HG02970 (cell line): ENCODE measurements around the gene GEN1.

Experiments used
- ATAC-seq: cut with Tn5 transposase; IDR thresholded peaks from one replicate; pipeline ENCODE4 v1.9.1; 2021; ENCODE audit warnings: mild to moderate bottlenecking, moderate library complexity, moderate number of reproducible peaks; ENCODE audit not compliant: unreplicated experiment, low FRiP score

Gene GEN1

DNA sequence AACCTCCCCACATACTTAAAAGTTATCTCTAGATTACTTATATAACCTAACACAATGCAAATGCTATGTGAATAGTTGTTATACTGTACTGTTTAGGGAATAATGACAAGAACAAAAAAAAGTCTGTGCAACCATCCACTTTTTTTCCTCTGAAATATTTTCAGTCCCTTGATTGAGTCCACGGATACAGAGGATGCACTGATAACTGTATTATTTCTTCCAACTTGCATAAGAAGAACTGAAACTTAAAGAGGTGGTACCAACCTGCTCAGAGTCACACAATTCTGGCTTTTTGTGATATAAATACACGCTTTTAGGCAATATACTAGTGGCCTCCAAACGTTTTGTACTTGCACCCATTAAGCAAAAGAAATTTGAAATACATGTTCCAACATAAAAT lies 1.7 kb upstream of the GEN1 start:
- no peak for ATAC-seq

DNA sequence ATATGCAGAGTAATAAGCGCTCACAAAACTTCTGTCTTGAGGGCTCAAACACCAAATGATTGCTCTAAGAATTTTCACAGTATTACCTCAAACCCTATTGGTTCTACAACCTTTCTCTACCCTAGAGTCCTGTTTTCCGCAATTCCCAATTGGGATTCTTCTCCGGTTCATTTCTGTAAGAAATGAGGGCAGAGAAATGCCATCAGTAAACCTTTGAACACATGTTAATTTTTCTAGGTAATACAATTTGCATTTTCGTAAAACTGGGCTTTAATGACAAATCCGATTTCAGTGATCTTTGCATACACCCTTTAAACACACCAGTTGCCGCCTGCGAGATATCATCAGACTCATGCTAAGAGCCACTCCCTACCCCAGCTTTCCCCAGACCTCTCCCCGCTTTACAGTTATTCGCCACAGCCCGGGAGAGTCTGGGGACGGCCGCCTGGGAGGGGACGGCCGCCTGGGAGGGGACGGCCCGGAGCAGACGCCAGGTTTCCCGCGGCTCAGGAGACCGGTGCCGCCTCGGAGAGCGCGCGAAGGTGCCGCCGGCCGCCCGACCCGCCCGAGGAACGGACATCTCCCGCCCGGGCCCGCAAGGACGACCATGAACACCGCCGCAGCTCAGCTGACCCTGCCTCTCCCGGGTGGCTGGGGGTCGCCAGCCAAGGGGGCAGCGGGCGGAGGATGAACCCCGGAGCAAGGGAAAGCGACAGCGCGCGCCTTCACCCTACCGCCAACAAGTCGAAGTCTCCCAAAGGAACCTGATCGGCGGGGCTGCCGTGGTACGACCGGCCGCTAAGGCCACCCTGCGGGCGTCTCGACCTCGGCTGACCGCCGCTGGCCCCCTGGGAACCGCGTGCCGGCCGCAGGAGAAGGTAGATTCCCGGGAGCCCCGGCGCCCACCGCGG lies 791 bp upstream of the GEN1 start:
- peak; percentile 39 for ATAC-seq

DNA sequence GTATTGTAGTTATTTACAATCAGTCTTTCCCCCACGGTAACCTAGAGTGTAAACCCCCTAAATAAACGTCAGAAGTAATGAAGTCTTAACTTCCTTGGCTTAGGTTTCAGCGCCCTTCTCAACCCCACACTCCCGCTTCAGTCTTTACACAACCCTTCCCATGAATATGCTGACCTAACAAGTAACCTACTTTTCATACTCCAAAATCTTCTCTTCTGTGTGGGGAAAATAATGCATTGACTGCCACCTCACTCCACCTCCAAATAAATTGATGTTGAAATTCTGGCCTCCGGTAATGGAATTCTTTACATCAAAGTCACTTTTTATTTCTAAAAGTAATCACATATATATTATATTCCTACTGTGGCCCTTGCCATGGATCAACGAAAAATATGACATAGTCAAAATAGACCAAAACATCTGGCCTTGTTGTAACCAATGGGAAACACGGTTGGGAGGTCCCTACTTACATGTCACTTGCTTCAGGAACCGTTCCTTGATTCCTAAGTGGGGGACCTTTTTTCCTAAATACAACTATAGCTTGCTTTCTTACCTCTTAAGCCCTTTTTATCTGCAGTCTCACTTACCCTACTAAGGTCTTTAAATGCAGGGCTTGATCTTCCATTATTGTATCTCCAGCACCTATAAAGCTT lies 961 bp downstream of the GEN1 start:
- no peak for ATAC-seq

DNA sequence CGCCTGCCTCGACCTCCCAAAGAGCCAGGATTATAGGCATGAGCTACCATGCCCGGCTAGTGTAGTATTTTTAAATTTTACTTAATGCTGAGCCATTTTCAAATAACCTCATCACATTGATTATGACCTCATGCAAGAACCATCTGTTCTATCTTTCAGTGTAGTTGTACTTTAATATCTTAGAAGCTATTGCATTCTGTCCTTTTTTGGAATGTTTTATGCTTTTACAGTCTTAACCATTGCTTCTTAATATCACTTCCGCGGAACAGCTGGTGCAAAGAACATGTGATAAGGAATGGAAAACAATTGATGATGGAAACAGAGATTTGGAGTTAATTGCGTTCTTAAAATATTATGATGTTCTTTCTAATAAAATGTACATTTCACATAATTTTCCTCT lies 2.7 kb downstream of the GEN1 start:
- no peak for ATAC-seq

DNA sequence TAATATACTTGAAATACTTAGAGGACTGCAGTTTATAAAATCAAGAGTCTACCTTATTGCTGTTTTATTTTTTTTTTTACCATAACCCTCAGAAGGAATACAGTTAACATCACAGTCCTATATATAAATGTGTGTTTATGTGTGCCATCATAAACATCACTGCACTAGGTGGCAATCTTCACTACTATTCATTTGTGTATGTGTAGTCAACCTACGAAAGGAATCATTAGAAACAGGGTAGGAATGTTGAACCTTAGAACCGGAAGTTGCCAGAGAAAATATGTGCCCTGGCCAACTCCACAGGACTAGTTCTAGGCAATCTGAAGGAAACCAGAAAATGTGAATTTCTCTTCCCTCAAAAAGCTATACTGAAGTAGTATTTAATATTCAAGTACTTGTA lies 3.4 kb downstream of the GEN1 start:
- no peak for ATAC-seq

DNA sequence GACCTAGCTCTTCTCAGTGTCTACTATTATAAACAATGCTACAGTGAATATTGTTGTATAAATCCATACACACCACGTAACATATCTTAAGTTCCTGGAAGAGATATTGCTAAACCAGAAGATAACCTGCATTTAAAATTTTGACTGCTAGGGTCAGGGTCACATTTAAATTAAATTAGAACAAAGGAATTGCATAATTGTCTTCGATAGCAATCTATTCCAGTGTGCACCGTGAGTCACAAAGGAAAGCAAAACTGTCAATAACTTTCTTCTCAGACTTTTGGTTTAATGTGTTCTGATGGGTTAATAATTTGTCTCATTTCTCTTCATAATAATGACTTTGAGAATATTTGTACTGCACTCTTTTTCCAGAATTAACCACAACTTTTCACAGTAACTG lies 4.2 kb downstream of the GEN1 start:
- no peak for ATAC-seq

DNA sequence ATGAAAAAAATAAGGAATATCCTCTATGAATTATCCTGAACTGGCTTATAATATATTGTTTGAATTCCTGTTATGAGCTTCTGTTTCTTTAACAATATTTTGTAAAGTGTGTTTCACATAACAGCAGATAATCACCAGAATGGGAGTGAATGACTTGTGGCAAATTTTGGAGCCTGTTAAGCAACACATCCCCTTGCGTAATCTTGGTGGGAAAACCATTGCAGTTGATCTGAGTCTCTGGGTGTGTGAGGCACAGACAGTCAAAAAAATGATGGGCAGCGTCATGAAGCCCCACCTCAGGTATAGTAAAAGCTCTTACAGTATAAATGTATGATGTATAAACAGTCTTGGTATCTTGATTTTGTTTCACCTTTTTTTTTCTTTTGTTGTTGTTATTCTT lies 5.9 kb downstream of the GEN1 start:
- ATAC-seq: no peak

DNA sequence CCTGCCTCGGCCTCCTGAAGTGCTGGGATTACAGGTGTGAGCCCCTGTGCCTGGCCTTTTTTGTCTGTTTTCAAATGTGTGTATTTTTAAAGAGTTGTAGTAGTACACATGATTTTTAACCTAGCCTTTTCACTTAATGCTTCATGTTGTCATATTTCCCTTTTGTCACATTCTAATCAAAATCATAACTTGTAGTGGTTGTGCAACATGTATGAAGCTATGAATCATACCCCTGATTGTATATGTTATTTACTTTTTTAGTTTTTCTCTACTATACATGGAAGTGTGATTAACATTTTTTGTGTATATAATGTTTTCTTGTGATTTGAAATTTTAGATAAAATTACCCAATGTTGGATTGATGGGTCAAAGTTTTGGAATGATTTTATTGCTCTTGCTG lies 8.5 kb downstream of the GEN1 start:
- ATAC-seq: no peak

DNA sequence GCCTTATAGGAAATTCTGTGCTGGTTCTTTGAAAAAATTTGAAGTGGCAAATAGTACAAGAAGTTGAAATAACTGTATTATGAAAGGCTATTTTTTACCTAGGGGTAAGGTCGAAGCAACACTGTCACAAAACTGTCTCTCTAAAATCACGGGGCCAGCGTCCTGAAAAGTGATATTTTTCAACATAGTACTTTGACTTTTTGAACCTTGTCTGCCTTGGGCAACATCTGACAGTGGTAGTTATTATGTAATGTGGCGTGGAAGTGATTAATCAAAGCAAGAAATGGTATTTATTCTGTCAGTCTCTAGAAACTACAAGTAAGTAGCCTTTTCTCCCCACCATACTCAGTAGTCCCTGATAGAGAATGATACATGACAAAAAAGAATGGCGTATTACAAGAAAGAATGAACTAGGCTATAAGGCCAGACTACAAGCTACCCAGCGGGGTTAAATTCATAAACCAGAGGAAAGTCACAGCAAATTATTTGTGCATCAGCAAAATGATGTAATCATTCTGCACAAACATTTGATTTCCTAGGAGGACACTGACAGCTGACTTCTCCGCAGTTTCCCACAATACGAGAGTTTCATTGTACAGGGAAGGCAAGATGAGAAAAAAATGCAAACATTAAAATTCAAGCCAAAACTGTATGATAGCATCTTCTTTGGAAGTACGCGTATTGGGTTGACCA lies 9.8 kb downstream of the GEN1 start:
- ATAC-seq: no peak

DNA sequence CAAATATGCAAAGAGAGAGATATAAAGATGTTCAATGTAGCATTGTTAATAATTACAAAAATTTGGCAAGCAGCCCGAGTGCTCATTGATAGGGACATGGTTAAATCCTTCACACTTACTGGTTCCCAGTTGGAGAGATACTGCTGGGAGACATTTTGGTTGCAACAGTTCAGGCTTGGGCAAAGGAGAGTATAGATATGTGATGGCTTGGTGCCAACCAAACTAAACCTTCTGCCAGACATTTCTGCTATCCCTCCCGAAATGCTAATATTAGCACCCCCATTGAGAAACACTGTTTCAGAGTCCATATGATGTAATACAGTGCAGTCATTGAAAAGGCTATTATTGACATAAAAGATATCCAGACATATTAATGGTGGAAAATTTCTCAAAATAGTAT lies 11.5 kb downstream of the GEN1 start:
- ATAC-seq: no peak

DNA sequence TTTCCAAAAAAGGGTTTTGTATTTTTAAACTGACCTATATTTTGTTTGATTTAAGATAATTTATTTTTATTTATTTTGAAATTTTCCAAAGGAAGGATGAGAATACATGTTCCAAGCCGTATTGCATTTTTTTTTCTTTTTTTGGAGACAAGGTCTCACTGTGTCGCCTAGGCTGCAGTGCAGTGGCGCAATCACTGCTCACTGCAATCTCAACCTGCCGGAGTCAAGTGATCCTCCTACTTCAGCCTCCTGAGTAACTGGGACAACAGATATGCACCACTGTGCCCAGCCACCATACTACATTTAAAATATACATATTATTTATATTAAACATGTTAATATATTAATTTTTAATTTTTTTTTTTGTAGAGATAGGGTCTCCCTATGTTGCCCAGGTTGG lies 15.0 kb downstream of the GEN1 start:
- ATAC-seq: no peak

DNA sequence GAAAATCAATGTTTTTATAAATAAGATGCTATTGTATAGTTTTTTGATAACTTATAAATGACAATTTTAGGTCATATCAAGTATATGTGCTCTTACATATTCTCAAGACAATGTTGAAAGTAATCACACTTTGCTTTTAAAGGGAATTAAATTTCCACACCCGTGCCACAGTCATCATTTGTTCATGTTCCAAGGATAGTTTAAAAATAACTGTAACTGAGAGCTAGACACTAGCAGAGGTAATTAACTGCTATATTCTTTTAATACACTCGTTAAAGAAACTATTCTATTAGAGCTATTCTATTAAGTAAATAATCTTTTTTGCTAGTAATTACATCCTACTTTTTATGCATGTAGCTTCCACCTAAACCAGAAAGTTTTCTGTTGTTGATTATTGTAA lies 18.0 kb downstream of the GEN1 start:
- ATAC-seq: no peak

DNA sequence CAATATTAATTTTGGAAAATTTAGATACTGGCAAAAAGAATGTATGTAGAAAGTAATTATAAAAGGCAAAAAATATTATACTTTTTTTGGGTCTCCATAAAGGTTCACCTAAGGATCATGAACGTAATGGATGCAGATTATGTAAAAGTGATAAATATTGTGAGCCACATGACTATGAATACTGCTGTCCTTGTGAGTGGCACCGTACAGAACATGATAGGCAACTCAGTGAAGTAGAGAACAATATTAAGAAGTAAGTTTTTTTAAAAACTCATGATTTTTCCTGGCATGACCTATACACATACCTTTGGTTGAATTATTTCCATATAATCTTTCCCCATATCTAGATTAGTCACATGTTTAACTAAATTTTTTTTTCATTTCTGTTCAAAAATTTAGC lies 18.6 kb downstream of the GEN1 start:
- no peak for ATAC-seq

DNA sequence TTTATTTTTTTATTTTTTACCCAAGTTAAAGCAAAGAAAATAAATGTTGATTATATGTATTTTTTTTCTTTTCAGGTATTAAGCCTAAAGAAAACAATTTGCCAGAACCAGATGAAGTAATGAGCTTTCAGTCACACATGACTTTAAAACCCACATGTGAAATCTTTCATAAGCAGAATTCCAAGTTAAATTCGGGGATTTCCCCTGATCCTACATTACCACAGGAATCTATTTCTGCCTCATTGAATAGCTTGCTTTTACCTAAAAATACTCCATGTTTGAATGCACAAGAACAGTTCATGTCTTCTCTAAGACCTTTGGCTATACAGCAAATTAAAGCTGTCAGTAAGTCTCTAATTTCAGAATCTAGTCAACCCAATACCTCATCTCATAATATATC lies 26.6 kb downstream of the GEN1 start:
- ATAC-seq: no peak

DNA sequence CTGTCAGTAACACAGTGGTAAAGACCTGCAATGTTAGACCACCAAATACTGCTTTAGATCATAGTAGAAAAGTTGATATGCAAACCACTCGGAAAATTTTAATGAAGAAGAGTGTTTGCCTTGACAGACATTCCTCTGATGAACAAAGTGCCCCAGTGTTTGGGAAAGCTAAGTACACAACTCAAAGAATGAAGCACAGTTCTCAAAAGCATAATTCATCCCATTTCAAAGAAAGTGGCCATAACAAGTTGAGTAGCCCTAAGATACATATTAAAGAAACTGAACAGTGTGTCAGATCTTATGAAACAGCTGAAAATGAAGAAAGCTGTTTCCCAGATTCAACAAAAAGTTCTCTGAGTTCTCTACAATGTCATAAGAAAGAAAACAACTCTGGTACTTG lies 27.5 kb downstream of the GEN1 start:
- no peak for ATAC-seq

DNA sequence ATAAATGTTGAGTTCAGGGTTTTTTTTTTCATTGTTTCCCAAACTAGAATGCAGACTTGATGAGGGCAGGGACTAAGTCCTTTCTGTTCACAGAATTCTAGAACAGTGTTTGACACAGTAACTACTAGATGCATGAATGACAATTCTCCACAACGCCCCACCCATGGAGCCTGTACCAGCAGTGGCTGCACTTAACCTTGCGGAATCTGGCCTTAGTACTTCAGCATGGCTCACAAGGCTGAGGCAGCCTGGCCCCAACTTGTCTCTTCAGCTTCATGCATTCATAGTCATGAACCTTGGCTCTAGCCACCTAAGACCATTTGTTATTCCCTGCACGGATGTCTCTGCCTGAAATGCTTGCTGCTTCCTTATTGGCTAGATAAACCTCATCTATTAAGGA lies 32.8 kb downstream of the GEN1 start:
- ATAC-seq: no peak

DNA sequence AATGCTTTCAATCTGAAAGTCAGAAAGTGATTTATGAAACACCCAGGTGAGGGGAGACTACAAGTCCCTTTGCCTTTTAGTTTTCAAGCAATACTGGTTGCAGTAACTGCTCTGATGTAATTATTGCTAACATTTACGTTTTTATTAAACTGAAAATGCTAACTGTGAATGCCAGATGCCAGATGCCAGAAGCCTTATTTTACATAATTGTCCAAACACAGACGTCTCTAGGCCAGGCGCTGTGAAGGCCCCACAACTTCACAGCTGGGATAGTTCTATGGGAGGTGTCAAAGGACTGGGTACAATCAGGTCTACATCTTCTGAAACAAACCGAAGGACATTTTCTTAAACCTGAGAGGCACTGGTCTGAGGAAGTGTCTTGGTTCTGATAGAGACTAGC lies 34.8 kb downstream of the GEN1 start:
- no peak for ATAC-seq

DNA sequence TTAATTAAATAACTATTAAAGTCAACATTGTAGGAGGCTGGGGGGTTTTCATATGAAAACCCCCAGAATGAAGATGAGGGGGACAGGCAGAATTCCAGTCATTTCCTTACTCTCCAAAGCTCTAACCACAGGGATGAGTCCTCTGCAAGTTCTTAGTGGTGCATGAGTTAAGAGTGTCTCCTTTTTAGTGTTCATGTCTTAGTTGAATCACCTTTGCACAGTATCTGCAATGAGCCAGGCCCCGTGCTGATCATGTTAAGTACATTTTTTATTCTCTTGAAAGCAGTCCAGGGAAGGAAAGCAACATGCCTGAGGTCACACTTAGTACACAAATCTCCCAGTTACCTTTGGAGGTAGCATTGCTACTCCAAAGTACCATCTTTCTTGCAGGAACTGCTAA lies 36.6 kb downstream of the GEN1 start:
- no peak for ATAC-seq

DNA sequence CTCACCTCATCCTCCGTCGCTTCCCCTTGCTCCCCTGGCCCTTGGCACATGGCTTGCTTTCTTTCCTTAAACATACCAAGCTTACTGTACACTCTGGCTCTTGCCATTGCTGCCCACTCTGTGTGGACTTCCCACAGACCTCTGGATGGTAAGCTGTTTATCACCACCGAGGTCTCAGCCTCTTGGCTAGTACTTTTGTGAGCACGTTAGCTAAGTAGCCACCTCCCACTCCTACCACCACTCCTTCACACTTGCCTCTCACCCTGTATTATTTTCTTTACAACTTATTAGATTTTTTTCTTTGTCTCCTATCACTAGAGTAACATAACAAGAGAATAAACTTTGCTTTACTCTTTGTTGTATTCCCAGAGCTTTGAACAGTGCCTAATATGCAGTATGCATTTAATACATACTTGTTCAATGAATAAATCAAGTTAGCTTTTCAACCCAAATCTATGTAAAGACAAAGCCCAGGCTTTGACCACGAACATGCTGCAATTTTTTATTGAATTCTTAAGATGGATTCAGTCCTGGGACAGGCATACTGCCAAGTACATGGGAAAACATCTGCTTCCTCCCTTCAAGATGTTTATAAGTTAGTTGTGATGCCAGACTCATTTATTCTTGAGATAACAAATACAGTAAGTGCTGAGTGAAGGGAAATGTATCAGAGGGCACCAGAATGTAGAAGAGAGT lies 37.3 kb downstream of the GEN1 start:
- no peak for ATAC-seq

DNA sequence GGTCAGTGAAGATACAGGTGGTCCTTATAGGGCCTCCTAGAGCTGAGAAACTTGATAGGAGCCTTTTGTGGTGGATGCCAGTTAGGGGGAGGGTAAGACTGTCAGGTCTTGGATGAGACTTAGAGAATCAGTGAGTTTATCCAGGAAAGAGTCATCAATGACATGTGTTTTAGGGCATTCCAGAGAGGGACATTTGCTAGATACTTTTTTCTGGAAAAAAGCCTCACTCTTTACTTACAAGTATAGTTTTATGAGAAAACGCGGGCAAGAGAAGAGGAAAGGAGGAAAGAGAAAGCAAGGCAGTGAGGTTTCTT lies 37.8 kb downstream of the GEN1 start:
- ATAC-seq: no peak

DNA sequence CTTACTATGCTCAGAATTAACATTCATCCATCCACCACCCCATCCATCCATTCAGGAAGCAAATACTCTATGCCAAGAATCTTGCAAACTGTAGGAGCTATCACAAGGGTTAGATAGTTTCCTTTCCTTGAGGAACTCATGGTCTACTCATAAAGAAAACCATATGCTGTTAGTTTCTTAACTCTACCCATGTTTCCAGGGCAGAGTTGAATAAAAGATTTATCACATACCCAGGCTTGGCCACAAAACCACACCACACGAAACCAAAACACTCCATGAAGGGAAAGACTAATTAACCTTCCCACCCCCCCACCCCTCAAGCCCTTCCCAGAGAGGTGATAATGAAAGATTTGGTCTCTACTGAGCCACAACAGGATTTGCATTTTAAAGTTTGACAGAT lies 38.6 kb downstream of the GEN1 start:
- no peak for ATAC-seq
